IgD-negative memory B cell (primary cell): Measurements from ENCODE around the gene TMEM217. TPM values are rescaled to one million over a fixed set of nuclear protein-coding genes. Genes with fewer than 3 reads are reported as not detected.

Source experiments
- H3K27ac Mint-ChIP-seq, 3 donors: one replicate each; pipeline ENCODE4 v1.8.0; 2020 to 2022; ENCODE audit warnings: mild to moderate bottlenecking in 3 of 3, mixed read lengths in 3 of 3, moderate library complexity in 1 of 3
- H3K27me3 Mint-ChIP-seq: one replicate; pipeline ENCODE4 v1.8.0; 2021; ENCODE audit warnings: mixed read lengths
- H3K36me3 Mint-ChIP-seq: one replicate; pipeline ENCODE4 v1.8.0; 2020; ENCODE audit warnings: mild to moderate bottlenecking, mixed read lengths
- H3K4me1 Mint-ChIP-seq, 3 donors: one replicate each; pipeline ENCODE4 v1.8.0; 2020 to 2022; ENCODE audit warnings: mixed read lengths in 3 of 3, mild to moderate bottlenecking in 1 of 3
- H3K4me3 Mint-ChIP-seq, 4 donors: one replicate each; pipeline ENCODE4 v1.8.0; 2020 to 2022; ENCODE audit warnings: mild to moderate bottlenecking in 4 of 4, mixed read lengths in 4 of 4, moderate library complexity in 3 of 4
- H3K9me3 Mint-ChIP-seq, 3 donors: one replicate each; pipeline ENCODE4 v1.8.0; 2020 to 2021; ENCODE audit warnings: mixed read lengths in 3 of 3, mild to moderate bottlenecking in 1 of 3
- polyA plus RNA-seq: library from polyadenylated mRNA; unstranded; fragments of 300-500 nt; fragmentation: Illumina TruSeq; gene quantifications from one replicate; pipeline ENCODE4 v1.2.3, GENCODE V29; 2021

TMEM217 gene
- polyA plus RNA-seq, 1 donor from 2014 or later: not detected

GRCh38 chr6:37169496-37170272 lies 88.3 kb downstream of the TMEM217 start, which contains the start of gene PIM1:
TSS of gene PIM1 (plus strand) at chr6:37170152. CDS start at chr6:37170576, 424 bp downstream.
- peak within 1 kb of the TSS; percentile 90 to 99 (median 97) for H3K4me3 Mint-ChIP-seq
- H3K9me3 Mint-ChIP-seq: no peaks in the 10 kb centered on the region
- H3K4me1 Mint-ChIP-seq: peaks cover 9 to 31% (median 27%) of the 10 kb centered on the region in 3 donors
- peak within 1 kb of the TSS; percentile 86 to 99 (median 99) for H3K27ac Mint-ChIP-seq
- no peaks in the 10 kb centered on the region for H3K27me3 Mint-ChIP-seq
- peaks cover 8% of the 10 kb centered on the region for H3K36me3 Mint-ChIP-seq

- Mint-ChIP-seq H3K9me3 (no peaks in the 10 kb centered on the region), H3K4me1 (peaks cover 9 to 29% (median 23%) of the 10 kb centered on the region in 3 donors), H3K36me3 (peaks cover 4% of the 10 kb centered on the region), H3K4me3 (peak overlapping the region; percentile 86 to 99 (median 97)), H3K27me3 (no peaks in the 10 kb centered on the region), H3K27ac (peak overlapping the region; percentile 86 to 99 (median 99))
Observed at GRCh38 chr6:37168811-37169495, 89.0 kb downstream of the TMEM217 start.

- Mint-ChIP-seq H3K4me3 (peak overlapping the region; percentile 21 to 99 (median 54)), H3K4me1 (peaks cover 9 to 24% (median 23%) of the 10 kb centered on the region in 3 donors), H3K9me3 (no peaks in the 10 kb centered on the region), H3K27me3 (no peaks in the 10 kb centered on the region), H3K36me3 (peaks cover 4% of the 10 kb centered on the region), H3K27ac (peak overlapping the region; percentile 71 to 99 (median 87))
Observed at GRCh38 chr6:37168163-37168758, 89.7 kb downstream of the TMEM217 start.

DNA sequence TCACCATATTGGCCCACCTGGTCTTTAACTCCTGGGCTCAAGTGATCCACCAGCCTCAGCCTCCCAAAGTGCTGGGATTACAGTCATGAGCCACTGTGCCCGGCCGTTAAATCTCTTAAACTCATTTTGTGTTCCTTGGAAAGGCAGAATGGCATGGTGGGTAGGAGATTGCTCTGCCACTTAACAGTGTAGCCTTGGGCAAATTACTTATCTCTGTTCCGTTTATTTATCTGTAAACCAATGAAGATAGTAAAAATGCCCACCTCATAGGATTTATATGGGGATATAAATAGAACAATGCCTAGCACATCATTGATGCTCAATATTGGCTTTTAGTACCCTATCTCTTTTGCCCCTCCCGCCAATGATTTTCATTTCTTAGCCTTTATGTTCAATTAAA lies 95.2 kb downstream of the TMEM217 start:
- Mint-ChIP-seq H3K4me1 (peaks cover 10 to 14% (median 12%) of the 10 kb centered on the region in 3 donors), H3K27ac (peak overlapping the region in 1 of 3 donors; percentile 71), H3K36me3 (no peaks in the 10 kb centered on the region), H3K27me3 (no peaks in the 10 kb centered on the region), H3K4me3 (no peak overlapping the region), H3K9me3 (no peaks in the 10 kb centered on the region)

Other genes with a start within 250 kb of the TMEM217 start
- 31.1 TPM for gene PIM1, start 88.0 kb downstream of the TMEM217 start, polyA plus RNA-seq
- gene TBC1D22B, start 372 bp downstream of the TMEM217 start, polyA plus RNA-seq: 6.9 TPM
- gene RNF8, start 95.8 kb upstream of the TMEM217 start, polyA plus RNA-seq: 15.4 TPM
- gene CMTR1, start 175.1 kb upstream of the TMEM217 start, polyA plus RNA-seq: 27.5 TPM
- gene CCDC167, start 241.7 kb upstream of the TMEM217 start, polyA plus RNA-seq: 82.4 TPM